Osteocyte (in vitro differentiated cells): ENCODE results near the gene CCT6B. TPM values are rescaled to one million over a fixed set of nuclear protein-coding genes. Genes with fewer than 3 reads are reported as not detected.

ENCODE experiments used
- DNase-seq: peaks from one replicate; pipeline ENCODE4 v3.0.0; 2021; ENCODE audit warnings: mixed read lengths; ENCODE audit not compliant: unreplicated experiment; ENCODE audit errors: extremely low spot score
- H3K27ac Mint-ChIP-seq: one replicate; pipeline ENCODE4 v1.8.0; 2021; ENCODE audit warnings: mild to moderate bottlenecking, mixed read lengths; ENCODE audit not compliant: unreplicated experiment
- H3K27me3 Mint-ChIP-seq: one replicate; pipeline ENCODE4 v1.8.0; 2021; ENCODE audit warnings: mixed read lengths; ENCODE audit not compliant: unreplicated experiment
- H3K36me3 Mint-ChIP-seq: one replicate; pipeline ENCODE4 v1.8.0; 2021; ENCODE audit warnings: mixed read lengths; ENCODE audit not compliant: unreplicated experiment
- H3K4me1 Mint-ChIP-seq: one replicate; pipeline ENCODE4 v1.8.0; 2021; ENCODE audit warnings: mixed read lengths; ENCODE audit not compliant: unreplicated experiment
- H3K4me3 Mint-ChIP-seq: one replicate; pipeline ENCODE4 v1.8.0; 2021; ENCODE audit warnings: mild to moderate bottlenecking, moderate library complexity, mixed read lengths; ENCODE audit not compliant: unreplicated experiment
- H3K9me3 Mint-ChIP-seq: one replicate; pipeline ENCODE4 v1.8.0; 2021; ENCODE audit warnings: mixed read lengths; ENCODE audit not compliant: unreplicated experiment
- CTCF ChIP-seq: fragments of 200-600 bp; sonication (generic); IDR thresholded peaks from 2 replicates; pipeline ENCODE4 v1.5.0; 2021; ENCODE audit warnings: antibody characterized with exemption, mild to moderate bottlenecking, moderate library complexity
- total RNA-seq: library from RNA; stranded (reverse); gene quantifications from 2 replicates; pipeline ENCODE4 v1.2.1, GENCODE V29; 2021

Gene CCT6B
- total RNA-seq, 1 donor from 2014 or later: 3.2 TPM

GRCh38 chr17:34980353-34980680, 19.1 kb upstream of the CCT6B start, which contains the start of gene LIG3:
LIG3 (plus strand) TSS chr17:34980512; CDS start chr17:34983006, 2,494 bp downstream.
- DNase-seq: peak; percentile 98
- peak within 1 kb of the TSS; percentile 96 for H3K4me3 Mint-ChIP-seq
- H3K4me1 Mint-ChIP-seq: peaks cover 29% of the 10 kb centered on the region
- no peaks in the 10 kb centered on the region for H3K27me3 Mint-ChIP-seq
- H3K9me3 Mint-ChIP-seq: no peaks in the 10 kb centered on the region
- H3K36me3 Mint-ChIP-seq: peaks cover 7% of the 10 kb centered on the region
- TF ChIP-seq CTCF: no peak
- H3K27ac Mint-ChIP-seq: peak within 1 kb of the TSS; percentile 95

GRCh38 chr17:34979650-34980352, 18.5 kb upstream of the CCT6B start:
- Mint-ChIP-seq H3K27me3 (peaks cover 3% of the 10 kb centered on the region), H3K4me1 (peaks cover 29% of the 10 kb centered on the region), H3K36me3 (peaks cover 7% of the 10 kb centered on the region), H3K9me3 (no peaks in the 10 kb centered on the region), H3K27ac (peak overlapping the region; percentile 95), H3K4me3 (peak overlapping the region; percentile 96)
- DNase-seq: peak; percentile 25
- TF ChIP-seq CTCF: no peak

- peaks cover 29% of the 10 kb centered on the region for H3K4me1 Mint-ChIP-seq
- peaks cover 5% of the 10 kb centered on the region for H3K27me3 Mint-ChIP-seq
- TF ChIP-seq CTCF: no peak
- peak overlapping the region; percentile 95 for H3K27ac Mint-ChIP-seq
- peak overlapping the region; percentile 96 for H3K4me3 Mint-ChIP-seq
- peaks cover 7% of the 10 kb centered on the region for H3K36me3 Mint-ChIP-seq
- DNase-seq: no peak
- no peaks in the 10 kb centered on the region for H3K9me3 Mint-ChIP-seq
Observed at GRCh38 chr17:34979153-34979552, 17.9 kb upstream of the CCT6B start.

- no peaks in the 10 kb centered on the region for H3K9me3 Mint-ChIP-seq
- peaks cover 9% of the 10 kb centered on the region for H3K4me1 Mint-ChIP-seq
- no peak overlapping the region for H3K4me3 Mint-ChIP-seq
- TF ChIP-seq CTCF: no peak
- H3K27ac Mint-ChIP-seq: no peak overlapping the region
- H3K27me3 Mint-ChIP-seq: peaks cover 7% of the 10 kb centered on the region
- no peaks in the 10 kb centered on the region for H3K36me3 Mint-ChIP-seq
- DNase-seq: no peak
Observed at GRCh38 chr17:34974794-34975785, 13.8 kb upstream of the CCT6B start.

GRCh38 chr17:34974179-34974578, 12.9 kb upstream of the CCT6B start:
- Mint-ChIP-seq H3K27ac (no peak overlapping the region), H3K9me3 (no peaks in the 10 kb centered on the region), H3K36me3 (no peaks in the 10 kb centered on the region), H3K4me1 (peaks cover 2% of the 10 kb centered on the region), H3K27me3 (peaks cover 7% of the 10 kb centered on the region), H3K4me3 (no peak overlapping the region)
- no peak for TF ChIP-seq CTCF
- DNase-seq: no peak
